Measurements from ENCODE around the gene NFKBIE. TPM values are rescaled to one million over a fixed set of nuclear protein-coding genes. Genes with fewer than 3 reads are reported as not detected.

The NFKBIE gene
- total and polyA plus RNA-seq, 2 of the 13 experiments (the other 11 are each of a cell fraction or from before 2014, with no cell fraction given) = 6.7 to 14.5 TPM

- TF ChIP-seq ZBTB2 (CRISPR knock-in tag; IDR thresholded peaks at IDR 0.05; ENCODE audit: low read depth) (peak; percentile 86), GABPA (IDR thresholded peaks at IDR 0.05; ENCODE audit: low read depth, low read length) (peak; percentile 48), GABPA (CRISPR knock-in tag; IDR thresholded peaks at IDR 0.05; ENCODE audit: low read depth) (peak; percentile 86), HMG20A (CRISPR knock-in tag; IDR thresholded peaks at IDR 0.05; ENCODE audit: borderline replicate concordance) (peak; percentile 83), ZNF253 (CRISPR knock-in tag; IDR thresholded peaks at IDR 0.05; ENCODE audit: borderline replicate concordance) (peak; percentile 85; the same call in 1 of the 2 replicates), GATAD2A (CRISPR knock-in tag; IDR thresholded peaks at IDR 0.05) (peak; percentile 93), CEBPB (IDR thresholded peaks at IDR 0.05; ENCODE audit: borderline replicate concordance, low read depth, low read length) (no peak), ZNF281 (CRISPR knock-in tag; IDR thresholded peaks at IDR 0.05; ENCODE audit: borderline replicate concordance) (peak; percentile 64; the same call in 1 of the 2 replicates), MXI1 (IDR thresholded peaks at IDR 0.05; ENCODE audit: borderline replicate concordance, low read depth, low read length) (peak; percentile 91; the same call in 2 of the 3 replicates), RFX1 (IDR thresholded peaks at IDR 0.05) (no peak), WIZ (CRISPR knock-in tag; IDR thresholded peaks at IDR 0.05) (no peak; the same call in 1 of the 2 replicates), ZFP82 (CRISPR knock-in tag; IDR thresholded peaks at IDR 0.05; ENCODE audit: borderline replicate concordance) (peak; percentile 86; the same call in 1 of the 2 replicates), MXD3 (CRISPR knock-in tag; IDR thresholded peaks at IDR 0.05) (peak; percentile 98), SRY (CRISPR knock-in tag; IDR thresholded peaks at IDR 0.05) (peak; percentile 98), ZNF644 (CRISPR knock-in tag; IDR thresholded peaks at IDR 0.05; ENCODE audit: low read depth) (peak; percentile 93), HES4 (CRISPR knock-in tag; IDR thresholded peaks at IDR 0.05; ENCODE audit: borderline replicate concordance) (no peak; the same call in 1 of the 2 replicates), GLI4 (CRISPR knock-in tag; IDR thresholded peaks at IDR 0.05; ENCODE audit: borderline replicate concordance) (no peak; the same call in 1 of the 2 replicates), ZNF18 (CRISPR knock-in tag; IDR thresholded peaks at IDR 0.05; ENCODE audit: insufficient replicate concordance) (peak; percentile 72), MYNN (CRISPR knock-in tag; IDR thresholded peaks at IDR 0.05; ENCODE audit: low read depth) (peak; percentile 94; the same call in 1 of the 2 replicates), CBFB (CRISPR knock-in tag; IDR thresholded peaks at IDR 0.05) (peak; percentile 95), KDM1A (CRISPR knock-in tag; IDR thresholded peaks at IDR 0.05) (peak; percentile 97)
Measured at GRCh38 chr6:44312901-44313788, 47.8 kb upstream of the NFKBIE start, which contains the start of gene AARS2 (continued).

All from HepG2 (cell line).